GM19372 (cell line): Measurements from ENCODE around the gene FNDC4.
"Not testable (repeated sequence)": the region's sequence is repeated elsewhere in the genome, so short reads cannot be mapped to it uniquely, and the experiment has no call there.

Experiments used
- ATAC-seq: cut with Tn5 transposase; IDR thresholded peaks from one replicate; pipeline ENCODE4 v1.9.1; 2021; ENCODE audit warnings: mild to moderate bottlenecking, low read depth, moderate library complexity; ENCODE audit not compliant: unreplicated experiment

The FNDC4 gene

GRCh38 chr2:27494944-27495554 is at the start of gene FNDC4:
Gene FNDC4, minus strand, starts transcription at chr2:27495200. Its CDS starts 521 bp downstream, at chr2:27494679.
- no peak for ATAC-seq

GRCh38 chr2:27544143-27544821 is 49.3 kb upstream of the FNDC4 start:
- ATAC-seq = no peak

GRCh38 chr2:27539649-27540048 is 44.6 kb upstream of the FNDC4 start:
- not testable (repeated sequence) for ATAC-seq

- not testable (repeated sequence) for ATAC-seq
These were observed 43.9 kb upstream of the FNDC4 start for GRCh38 chr2:27538839-27539450.

GRCh38 chr2:27537287-27537686 is 42.3 kb upstream of the FNDC4 start:
- no peak for ATAC-seq

GRCh38 chr2:27531983-27532382 is 37.0 kb upstream of the FNDC4 start:
- no peak for ATAC-seq

- no peak for ATAC-seq
These were observed 32.2 kb upstream of the FNDC4 start for GRCh38 chr2:27527182-27527581.

- ATAC-seq = no peak
These were observed 27.5 kb upstream of the FNDC4 start for GRCh38 chr2:27522400-27522945.

GRCh38 chr2:27520316-27520715 is 25.3 kb upstream of the FNDC4 start:
- no peak for ATAC-seq

GRCh38 chr2:27518782-27519113 is 23.7 kb upstream of the FNDC4 start:
- no peak for ATAC-seq

GRCh38 chr2:27518113-27518781 is 23.2 kb upstream of the FNDC4 start:
- ATAC-seq = no peak

GRCh38 chr2:27509326-27509725 is 14.3 kb upstream of the FNDC4 start:
- ATAC-seq = no peak

GRCh38 chr2:27507293-27507692 is 12.3 kb upstream of the FNDC4 start:
- no peak for ATAC-seq

- no peak for ATAC-seq
These were observed 11.6 kb upstream of the FNDC4 start for GRCh38 chr2:27506587-27506986.

GRCh38 chr2:27502142-27502541 is 7.1 kb upstream of the FNDC4 start:
- ATAC-seq = no peak

- no peak for ATAC-seq
These were observed 6.0 kb upstream of the FNDC4 start for GRCh38 chr2:27501042-27501441.

- ATAC-seq = no peak
These were observed 4.0 kb upstream of the FNDC4 start for GRCh38 chr2:27498975-27499374.

- ATAC-seq = no peak
These were observed 2.3 kb upstream of the FNDC4 start for GRCh38 chr2:27497288-27497627.

- no peak for ATAC-seq
These were observed 1.6 kb upstream of the FNDC4 start, which contains the start of gene GCKR for GRCh38 chr2:27496357-27497287. Gene GCKR, plus strand, starts transcription at chr2:27496839. Its CDS starts 66 bp downstream, at chr2:27496905.

- no peak for ATAC-seq
These were observed 898 bp upstream of the FNDC4 start for GRCh38 chr2:27495840-27496356.
